Measurements from ENCODE around the gene EGFR.

The EGFR gene

DNA sequence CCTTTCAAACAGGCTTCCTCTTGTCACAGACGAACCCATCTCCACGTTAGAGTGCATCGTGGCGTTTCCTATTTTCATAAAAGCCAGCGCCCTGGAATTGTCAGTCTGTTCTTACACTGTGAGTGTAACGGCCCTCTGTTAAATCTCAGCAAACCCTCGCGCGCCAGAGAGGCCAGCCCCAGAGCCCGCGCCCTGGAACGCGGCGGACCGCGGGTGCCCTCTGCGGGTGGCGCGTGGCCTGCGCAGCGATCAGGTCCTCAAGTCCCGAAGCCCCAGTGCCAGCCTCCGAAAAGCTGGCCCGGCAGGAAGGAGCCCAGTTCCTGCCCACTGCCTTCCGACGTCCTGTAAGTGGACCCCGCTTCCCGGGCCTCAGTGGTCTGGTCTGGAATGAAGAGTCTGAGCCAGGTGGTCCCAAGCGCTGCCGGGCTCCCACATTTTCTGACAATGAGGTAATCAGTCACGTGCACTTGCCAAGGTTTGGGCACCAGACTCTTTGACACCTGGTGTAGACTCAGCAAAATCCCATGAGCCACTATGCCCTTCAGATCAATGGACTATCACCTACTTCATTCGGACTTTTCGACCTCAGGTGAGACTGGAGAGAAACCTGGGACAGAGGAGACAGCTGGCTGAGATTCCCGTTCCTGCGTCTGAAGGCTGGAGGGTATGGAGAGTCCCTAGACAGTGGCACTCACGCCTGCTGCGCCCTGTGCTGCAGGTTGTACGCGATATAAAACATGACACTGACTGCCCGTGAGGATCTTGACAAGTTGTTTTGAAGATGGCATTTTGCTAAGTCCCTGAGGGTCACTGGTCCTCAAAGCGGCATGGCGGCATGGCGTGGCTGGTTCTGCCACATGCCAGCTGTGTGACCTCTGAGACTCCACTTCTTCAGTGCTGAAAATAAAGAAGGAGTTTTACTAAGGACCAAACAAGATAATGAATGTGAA is 237.0 kb downstream of the EGFR start:
- Histone ChIP-seq H3K4me1 (ENCODE audit: control insufficient read depth in 2 of 2, insufficient read depth in 1 of 2, low read depth in 1 of 2, low read length in 2 of 2) (peaks cover 5 to 7% of the 10 kb centered on the region in 2 donors), H3K9me3 (replicated peaks in 1 of 2; ENCODE audit: control insufficient read depth in 2 of 2, insufficient read depth in 1 of 2, low read depth in 1 of 2, low read length in 2 of 2) (peaks cover 0 to 3% of the 10 kb centered on the region in 2 donors), H3K4me3 (ENCODE audit: low read length in 2 of 2) (peak overlapping the region; percentile 65 to 75), H4K8ac (ENCODE audit: low read depth, low read length) (peak overlapping the region; percentile 99), H3K4me2 (ENCODE audit: insufficient read depth, low read length, poor library complexity, severe bottlenecking) (peak overlapping the region; percentile 98), H3K27ac (replicated peaks; ENCODE audit: low read length) (no peak overlapping the region), H3K79me1 (ENCODE audit: low read depth, low read length) (no peaks in the 10 kb centered on the region), H3K36me3 (replicated peaks in 1 of 2; ENCODE audit: control insufficient read depth in 2 of 2, insufficient read depth in 2 of 2, low read length in 2 of 2) (no peaks in the 10 kb centered on the region), H3K14ac (ENCODE audit: low read length) (peak overlapping the region; percentile 99), H2BK15ac (ENCODE audit: low read length) (peak overlapping the region; percentile 96), H3K27me3 (ENCODE audit: control insufficient read depth in 3 of 3, insufficient read depth in 3 of 3, low read depth in 1 of 3, low read length in 3 of 3) (peaks cover 0 to 25% (median 14%) of the 10 kb centered on the region in 3 experiments), H3K4ac (ENCODE audit: low read length) (no peak overlapping the region), H2AFZ (ENCODE audit: low read length) (peak overlapping the region; percentile 100), H3K18ac (ENCODE audit: low read length) (peak overlapping the region; percentile 98), H3K9ac (ENCODE audit: low read depth, low read length, poor library complexity) (peak overlapping the region; percentile 93), H3K23ac (ENCODE audit: low read depth, low read length, poor library complexity) (peak overlapping the region; percentile 3), H2BK120ac (ENCODE audit: low read depth, low read length) (no peak overlapping the region), H2AK5ac (ENCODE audit: low read depth, low read length) (no peak overlapping the region), H2BK12ac (ENCODE audit: low read length) (peak overlapping the region; percentile 84), H2BK5ac (ENCODE audit: low read length) (peak overlapping the region; percentile 39), H4K91ac (ENCODE audit: low read depth, low read length, poor library complexity) (no peak overlapping the region)
- no CpG with 5 or more reads among the region's 43 CpGs for WGBS, 2 donors (ENCODE audit: extremely low coverage in 2 of 2, insufficient read length in 2 of 2, insufficient replicate concordance in 1 of 2)
- DNase-seq (ENCODE audit: low spot score), result peak; percentile 76

- H2BK15ac ChIP-seq (ENCODE audit: low read length), result no peak overlapping the region
- H3K18ac ChIP-seq (ENCODE audit: low read length), result no peak overlapping the region
- no peak for DNase-seq (ENCODE audit: low spot score)
- H3K9me3 ChIP-seq (replicated peaks in 1 of 2; ENCODE audit: control insufficient read depth in 2 of 2, insufficient read depth in 1 of 2, low read depth in 1 of 2, low read length in 2 of 2), result peaks cover 0 to 2% of the 10 kb centered on the region in 2 donors
- no peak overlapping the region for H3K4me3 ChIP-seq (ENCODE audit: low read length in 2 of 2)
- H3K23ac ChIP-seq (ENCODE audit: low read depth, low read length, poor library complexity), result no peak overlapping the region
- no peak overlapping the region for H4K8ac ChIP-seq (ENCODE audit: low read depth, low read length)
- no peak overlapping the region for H2AFZ ChIP-seq (ENCODE audit: low read length)
- H3K14ac ChIP-seq (ENCODE audit: low read length), result no peak overlapping the region
- H3K79me1 ChIP-seq (ENCODE audit: low read depth, low read length), result no peaks in the 10 kb centered on the region
- H2AK5ac ChIP-seq (ENCODE audit: low read depth, low read length), result no peak overlapping the region
- WGBS, 2 donors (ENCODE audit: extremely low coverage in 2 of 2, insufficient read length in 2 of 2, insufficient replicate concordance in 1 of 2), result no CpG with 5 or more reads among the region's 9 CpGs
- H2BK120ac ChIP-seq (ENCODE audit: low read depth, low read length), result no peak overlapping the region
- no peak overlapping the region for H3K9ac ChIP-seq (ENCODE audit: low read depth, low read length, poor library complexity)
- H3K4me1 ChIP-seq (ENCODE audit: control insufficient read depth in 2 of 2, insufficient read depth in 1 of 2, low read depth in 1 of 2, low read length in 2 of 2), result peaks cover 5 to 7% of the 10 kb centered on the region in 2 donors
- H4K91ac ChIP-seq (ENCODE audit: low read depth, low read length, poor library complexity), result no peak overlapping the region
- H3K27ac ChIP-seq (replicated peaks; ENCODE audit: low read length), result no peak overlapping the region
- no peak overlapping the region for H3K4ac ChIP-seq (ENCODE audit: low read length)
- H2BK12ac ChIP-seq (ENCODE audit: low read length), result no peak overlapping the region
- peaks cover 0 to 13% (median 8%) of the 10 kb centered on the region in 3 experiments for H3K27me3 ChIP-seq (ENCODE audit: control insufficient read depth in 3 of 3, insufficient read depth in 3 of 3, low read depth in 1 of 3, low read length in 3 of 3)
- no peak overlapping the region for H2BK5ac ChIP-seq (ENCODE audit: low read length)
- no peak overlapping the region for H3K4me2 ChIP-seq (ENCODE audit: insufficient read depth, low read length, poor library complexity, severe bottlenecking)
- no peaks in the 10 kb centered on the region for H3K36me3 ChIP-seq (replicated peaks in 1 of 2; ENCODE audit: control insufficient read depth in 2 of 2, insufficient read depth in 2 of 2, low read length in 2 of 2)
Measured at GRCh38 chr7:55258631-55259030, 239.8 kb downstream of the EGFR start.

DNA sequence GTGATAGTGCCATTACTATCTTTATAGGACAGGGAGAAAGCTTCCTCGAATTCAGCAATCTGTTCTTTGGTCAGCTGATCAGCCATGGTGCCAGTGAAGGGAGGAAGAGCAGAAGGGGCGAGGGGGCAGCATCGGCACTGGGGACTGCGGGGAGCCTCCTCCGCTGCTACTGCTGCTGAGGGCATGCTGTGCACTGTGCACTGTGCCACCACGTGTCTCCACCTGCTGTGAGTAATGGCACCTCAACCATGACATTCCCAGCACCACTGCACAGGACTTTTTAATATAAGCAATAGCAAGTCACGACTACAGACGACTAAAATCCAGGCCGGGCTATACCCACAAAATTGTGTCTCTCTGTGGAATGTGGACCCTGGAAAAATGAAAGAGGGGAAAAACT is 241.4 kb downstream of the EGFR start:
- Histone ChIP-seq H3K36me3 (replicated peaks in 1 of 2; ENCODE audit: control insufficient read depth in 2 of 2, insufficient read depth in 2 of 2, low read length in 2 of 2) (no peaks in the 10 kb centered on the region), H3K27ac (replicated peaks; ENCODE audit: low read length) (no peak overlapping the region), H3K4me1 (ENCODE audit: control insufficient read depth in 2 of 2, insufficient read depth in 1 of 2, low read depth in 1 of 2, low read length in 2 of 2) (peaks cover 0 to 2% of the 10 kb centered on the region in 2 donors), H2BK5ac (ENCODE audit: low read length) (no peak overlapping the region), H4K8ac (ENCODE audit: low read depth, low read length) (peak overlapping the region; percentile 17), H4K91ac (ENCODE audit: low read depth, low read length, poor library complexity) (no peak overlapping the region), H3K18ac (ENCODE audit: low read length) (peak overlapping the region; percentile 71), H3K4ac (ENCODE audit: low read length) (no peak overlapping the region), H2BK15ac (ENCODE audit: low read length) (no peak overlapping the region), H2BK12ac (ENCODE audit: low read length) (no peak overlapping the region), H3K9me3 (replicated peaks in 1 of 2; ENCODE audit: control insufficient read depth in 2 of 2, insufficient read depth in 1 of 2, low read depth in 1 of 2, low read length in 2 of 2) (peaks cover 0 to 2% of the 10 kb centered on the region in 2 donors), H3K23ac (ENCODE audit: low read depth, low read length, poor library complexity) (peak overlapping the region; percentile 86), H2AFZ (ENCODE audit: low read length) (no peak overlapping the region), H3K27me3 (ENCODE audit: control insufficient read depth in 3 of 3, insufficient read depth in 3 of 3, low read depth in 1 of 3, low read length in 3 of 3) (peaks cover 0 to 3% (median 3%) of the 10 kb centered on the region in 3 experiments), H3K9ac (ENCODE audit: low read depth, low read length, poor library complexity) (no peak overlapping the region), H3K4me2 (ENCODE audit: insufficient read depth, low read length, poor library complexity, severe bottlenecking) (no peak overlapping the region), H2AK5ac (ENCODE audit: low read depth, low read length) (no peak overlapping the region), H3K4me3 (ENCODE audit: low read length in 2 of 2) (no peak overlapping the region), H2BK120ac (ENCODE audit: low read depth, low read length) (no peak overlapping the region), H3K14ac (ENCODE audit: low read length) (no peak overlapping the region), H3K79me1 (ENCODE audit: low read depth, low read length) (no peaks in the 10 kb centered on the region)
- no CpG with 5 or more reads among the region's 9 CpGs for WGBS, 2 donors (ENCODE audit: extremely low coverage in 2 of 2, insufficient read length in 2 of 2, insufficient replicate concordance in 1 of 2)
- no peak for DNase-seq (ENCODE audit: low spot score)

DNA sequence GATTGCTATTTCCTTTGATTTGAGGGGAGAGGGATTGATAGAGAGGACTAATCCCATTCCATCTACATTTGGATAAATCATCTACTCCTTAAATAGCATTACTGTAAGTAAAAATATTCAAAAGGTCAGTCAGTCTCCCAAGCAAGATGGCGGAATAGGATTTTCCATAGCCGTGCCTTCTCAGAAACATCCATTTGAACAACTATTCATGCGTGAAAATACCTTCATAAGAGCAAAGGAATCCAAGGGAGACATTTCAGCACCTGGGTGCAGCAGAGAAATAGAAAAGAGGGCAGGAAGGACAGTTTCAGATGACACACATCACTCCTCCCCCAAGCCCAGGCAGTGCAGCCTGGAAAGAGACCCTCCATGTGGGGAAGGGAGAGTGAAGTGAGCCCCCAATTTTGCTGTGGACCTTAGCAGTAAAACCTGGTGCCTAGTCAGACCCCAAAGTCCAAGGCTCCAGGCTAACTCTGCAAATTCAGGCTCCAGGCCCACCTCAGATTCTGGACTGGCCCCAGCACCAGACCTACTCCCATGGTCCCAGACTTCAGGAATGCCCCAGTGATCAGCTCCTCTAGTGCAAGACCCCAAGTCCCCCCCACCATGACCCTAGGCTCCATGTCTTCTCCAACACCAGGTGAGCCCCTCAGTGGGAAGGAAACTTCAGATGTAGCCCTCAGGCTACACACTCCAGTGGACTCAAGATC is 242.0 kb downstream of the EGFR start:
- Histone ChIP-seq H3K27ac (replicated peaks; ENCODE audit: low read length) (no peak overlapping the region), H4K8ac (ENCODE audit: low read depth, low read length) (no peak overlapping the region), H2AFZ (ENCODE audit: low read length) (no peak overlapping the region), H3K9ac (ENCODE audit: low read depth, low read length, poor library complexity) (no peak overlapping the region), H3K4me2 (ENCODE audit: insufficient read depth, low read length, poor library complexity, severe bottlenecking) (no peak overlapping the region), H2BK120ac (ENCODE audit: low read depth, low read length) (no peak overlapping the region), H3K27me3 (ENCODE audit: control insufficient read depth in 3 of 3, insufficient read depth in 3 of 3, low read depth in 1 of 3, low read length in 3 of 3) (peaks cover 0 to 3% (median 3%) of the 10 kb centered on the region in 3 experiments), H3K23ac (ENCODE audit: low read depth, low read length, poor library complexity) (no peak overlapping the region), H3K4ac (ENCODE audit: low read length) (no peak overlapping the region), H2AK5ac (ENCODE audit: low read depth, low read length) (no peak overlapping the region), H3K9me3 (replicated peaks in 1 of 2; ENCODE audit: control insufficient read depth in 2 of 2, insufficient read depth in 1 of 2, low read depth in 1 of 2, low read length in 2 of 2) (peaks cover 0 to 2% of the 10 kb centered on the region in 2 donors), H2BK12ac (ENCODE audit: low read length) (no peak overlapping the region), H3K18ac (ENCODE audit: low read length) (no peak overlapping the region), H3K36me3 (replicated peaks in 1 of 2; ENCODE audit: control insufficient read depth in 2 of 2, insufficient read depth in 2 of 2, low read length in 2 of 2) (no peaks in the 10 kb centered on the region), H2BK15ac (ENCODE audit: low read length) (no peak overlapping the region), H3K4me3 (ENCODE audit: low read length in 2 of 2) (no peak overlapping the region), H3K14ac (ENCODE audit: low read length) (no peak overlapping the region), H3K4me1 (ENCODE audit: control insufficient read depth in 2 of 2, insufficient read depth in 1 of 2, low read depth in 1 of 2, low read length in 2 of 2) (no peaks in the 10 kb centered on the region), H2BK5ac (ENCODE audit: low read length) (peak overlapping the region; percentile 59), H4K91ac (ENCODE audit: low read depth, low read length, poor library complexity) (no peak overlapping the region), H3K79me1 (ENCODE audit: low read depth, low read length) (no peaks in the 10 kb centered on the region)
- no peak for DNase-seq (ENCODE audit: low spot score)
- WGBS, 2 donors (ENCODE audit: extremely low coverage in 2 of 2, insufficient read length in 2 of 2, insufficient replicate concordance in 1 of 2), result no CpG with 5 or more reads among the region's 3 CpGs
